MM.1S (cell line): ENCODE measurements around the gene PCNA.
A peak's percentile ranks its signal among the peaks of the same experiment; 100 is the strongest.

Source experiments
- DNase-seq: peaks from one replicate; pipeline ENCODE4 v3.0.0-alpha.2; 2015
- H2AFZ ChIP-seq: fragments of 300-600 bp; sonication (generic); 2 replicates; pipeline ENCODE4 v1.6.0; 2016; ENCODE audit warnings: antibody characterized with exemption, low read length
- H3F3A ChIP-seq: fragments of 300-600 bp; sonication (generic); 2 replicates; pipeline ENCODE4 v1.6.1; 2016; ENCODE audit warnings: mild to moderate bottlenecking, antibody characterized with exemption, low read length, moderate library complexity, mixed read lengths; ENCODE audit not compliant: insufficient read depth
- H3K27ac ChIP-seq: fragments of 300-600 bp; sonication (generic); 2 replicates; pipeline ENCODE4 v1.5.1; 2016; ENCODE audit warnings: mild to moderate bottlenecking, low read length
- H3K27me3 ChIP-seq: fragments of 300-600 bp; sonication (generic); replicated peaks from 2 replicates; pipeline ENCODE4 v1.6.0; 2016; ENCODE audit warnings: low read length; ENCODE audit not compliant: insufficient read depth
- H3K36me3 ChIP-seq: fragments of 300-600 bp; sonication (generic); replicated peaks from 2 replicates; pipeline ENCODE4 v1.6.1; 2016; ENCODE audit warnings: mild to moderate bottlenecking, low read length, mixed read lengths; ENCODE audit not compliant: insufficient read depth
- H3K4me1 ChIP-seq: fragments of 300-600 bp; sonication (generic); 2 replicates; pipeline ENCODE4 v1.6.1; 2016; ENCODE audit warnings: low read length, mixed read lengths
- H3K4me2 ChIP-seq: fragments of 300-600 bp; sonication (generic); 2 replicates; pipeline ENCODE4 v1.6.0; 2016; ENCODE audit warnings: low read depth, low read length
- H3K4me3 ChIP-seq: fragments of 300-600 bp; sonication (generic); 2 replicates; pipeline ENCODE4 v1.5.1; 2016; ENCODE audit warnings: low read length, mixed read lengths
- H3K79me2 ChIP-seq: fragments of 300-600 bp; sonication (generic); 2 replicates; pipeline ENCODE4 v1.6.1; 2016; ENCODE audit warnings: mixed run types, low read length, mixed read lengths
- H3K9ac ChIP-seq: fragments of 300-600 bp; sonication (generic); 2 replicates; pipeline ENCODE4 v1.6.1; 2016; ENCODE audit warnings: low read length, mixed read lengths
- H3K9me2 ChIP-seq: fragments of 300-600 bp; sonication (generic); replicated peaks from 2 replicates; pipeline ENCODE4 v1.6.1; 2016; ENCODE audit warnings: mild to moderate bottlenecking, low read length, mixed read lengths; ENCODE audit not compliant: insufficient read depth
- H3K9me3 ChIP-seq: fragments of 300-600 bp; sonication (generic); replicated peaks from 2 replicates; pipeline ENCODE4 v1.6.1; 2016; ENCODE audit warnings: mild to moderate bottlenecking, low read length, mixed read lengths; ENCODE audit not compliant: insufficient read depth
- H4K20me1 ChIP-seq: fragments of 300-600 bp; sonication (generic); 2 replicates; pipeline ENCODE4 v1.6.1; 2016; ENCODE audit warnings: mild to moderate bottlenecking, low read length, moderate library complexity, mixed read lengths; ENCODE audit not compliant: insufficient read depth
- CTCF ChIP-seq: fragments of 300-600 bp; sonication (generic); IDR thresholded peaks from 2 replicates; pipeline ENCODE4 v1.5.1; 2016; ENCODE audit warnings: antibody characterized with exemption, low read length, mixed read lengths
- EZH2 ChIP-seq: fragments of 300-600 bp; sonication (generic); optimal IDR thresholded peaks from 2 replicates; pipeline ENCODE3; 2017; ENCODE audit warnings: low read depth, mild to moderate bottlenecking, antibody characterized with exemption, low read length, mixed read lengths
- EZH2phosphoT487 ChIP-seq: fragments of 300-600 bp; sonication (generic); IDR thresholded peaks from 2 replicates; pipeline ENCODE4 v1.6.1; 2018; ENCODE audit warnings: antibody characterized with exemption, low read length

PCNA gene

GRCh38 chr20:5092765-5093339 is 26.9 kb downstream of the PCNA start:
- H3K4me2 ChIP-seq, result no peak overlapping the region
- H3K4me3 ChIP-seq, result no peak overlapping the region
- no peak overlapping the region for H3K27ac ChIP-seq
- H3K9me2 ChIP-seq, result no peaks in the 10 kb centered on the region
- no peaks in the 10 kb centered on the region for H3K79me2 ChIP-seq
- H3K36me3 ChIP-seq, result no peaks in the 10 kb centered on the region
- H3K9ac ChIP-seq, result no peak overlapping the region
- H3K27me3 ChIP-seq, result no peaks in the 10 kb centered on the region
- no peak for TF ChIP-seq EZH2
- TF ChIP-seq EZH2phosphoT487, result no peak
- TF ChIP-seq CTCF, result no peak
- H3K9me3 ChIP-seq, result no peaks in the 10 kb centered on the region
- peaks cover 6% of the 10 kb centered on the region for H3F3A ChIP-seq
- H3K4me1 ChIP-seq, result peaks cover 12% of the 10 kb centered on the region
- no peak overlapping the region for H2AFZ ChIP-seq
- no peak for DNase-seq
- H4K20me1 ChIP-seq, result no peaks in the 10 kb centered on the region

- Histone ChIP-seq H3K9me3 (no peaks in the 10 kb centered on the region), H3K4me3 (no peak overlapping the region), H3K9me2 (no peaks in the 10 kb centered on the region), H3K9ac (no peak overlapping the region), H4K20me1 (no peaks in the 10 kb centered on the region), H3K27me3 (no peaks in the 10 kb centered on the region), H3K36me3 (no peaks in the 10 kb centered on the region), H3K4me2 (no peak overlapping the region), H3K4me1 (peaks cover 12% of the 10 kb centered on the region), H2AFZ (no peak overlapping the region), H3K79me2 (no peaks in the 10 kb centered on the region), H3K27ac (no peak overlapping the region), H3F3A (peaks cover 6% of the 10 kb centered on the region)
- TF ChIP-seq EZH2phosphoT487 (no peak), CTCF (no peak), EZH2 (no peak)
- DNase-seq, result no peak
These were observed 27.9 kb downstream of the PCNA start for GRCh38 chr20:5091902-5092301.

- no peaks in the 10 kb centered on the region for H3K36me3 ChIP-seq
- DNase-seq, result peak; percentile 31
These were observed 29.6 kb downstream of the PCNA start for GRCh38 chr20:5090191-5090590.

More at GRCh38 chr20:5090191-5090590, 29.6 kb downstream of the PCNA start:
- H3K9ac ChIP-seq, result no peak overlapping the region
- H3F3A ChIP-seq, result peaks cover 6% of the 10 kb centered on the region
- H2AFZ ChIP-seq, result peak overlapping the region; percentile 49
- H3K4me3 ChIP-seq, result no peak overlapping the region
- no peaks in the 10 kb centered on the region for H3K9me3 ChIP-seq
- peaks cover 12% of the 10 kb centered on the region for H3K4me1 ChIP-seq
- TF ChIP-seq EZH2, result no peak
- no peak for TF ChIP-seq CTCF
- TF ChIP-seq EZH2phosphoT487, result no peak
- no peaks in the 10 kb centered on the region for H4K20me1 ChIP-seq
- H3K9me2 ChIP-seq, result no peaks in the 10 kb centered on the region
- no peaks in the 10 kb centered on the region for H3K79me2 ChIP-seq
- H3K27me3 ChIP-seq, result no peaks in the 10 kb centered on the region
- H3K27ac ChIP-seq, result peak overlapping the region; percentile 48; the same call in 1 of the 2 replicates
- H3K4me2 ChIP-seq, result peak overlapping the region; percentile 12; the same call in 1 of the 2 replicates
